GM18507 (cell line): ENCODE results near the gene DIS3L2.
"Not testable (repeated sequence)": the region's sequence is repeated elsewhere in the genome, so short reads cannot be mapped to it uniquely, and the experiment has no call there.

ENCODE experiments used
- DNase-seq: peaks from one replicate; pipeline ENCODE4 v3.0.0; 2011; ENCODE audit warnings: low read depth; ENCODE audit not compliant: insufficient read length; ENCODE audit errors: extremely low spot score
- FAIRE-seq: peaks from 2 replicates; lab custom pipeline; 2011; peaks lifted over from hg19 to GRCh38; lab: Jason Lieb, UNC

DIS3L2 gene

GRCh38 chr2:232342635-232343565 lies 381.4 kb downstream of the DIS3L2 start:
- DNase-seq: no peak

GRCh38 chr2:232343821-232344220 lies 382.3 kb downstream of the DIS3L2 start:
- DNase-seq (no peak), FAIRE-seq (no peak)

More at GRCh38 chr2:232342635-232343565, 381.4 kb downstream of the DIS3L2 start:
- no peak for FAIRE-seq

- no peak for FAIRE-seq
These were observed 383.7 kb downstream of the DIS3L2 start for GRCh38 chr2:232345251-232345650.

GRCh38 chr2:232347369-232347768 lies 385.9 kb downstream of the DIS3L2 start:
- FAIRE-seq: no peak

More at GRCh38 chr2:232345251-232345650, 383.7 kb downstream of the DIS3L2 start:
- no peak for DNase-seq

GRCh38 chr2:232348936-232349335 lies 387.4 kb downstream of the DIS3L2 start:
- no peak for FAIRE-seq
- no peak for DNase-seq

More at GRCh38 chr2:232347369-232347768, 385.9 kb downstream of the DIS3L2 start:
- no peak for DNase-seq

GRCh38 chr2:232349546-232349945 lies 388.0 kb downstream of the DIS3L2 start:
- FAIRE-seq (no peak), DNase-seq (no peak)

- FAIRE-seq (no peak), DNase-seq (no peak)
These were observed 388.6 kb downstream of the DIS3L2 start for GRCh38 chr2:232349946-232350635.

- DNase-seq (no peak), FAIRE-seq (no peak)
These were observed 389.5 kb downstream of the DIS3L2 start for GRCh38 chr2:232350804-232351685.

- FAIRE-seq (no peak), DNase-seq (no peak)
These were observed 390.4 kb downstream of the DIS3L2 start for GRCh38 chr2:232351686-232352510.

GRCh38 chr2:232352511-232353091 lies 391.1 kb downstream of the DIS3L2 start:
- FAIRE-seq (no peak), DNase-seq (no peak)

GRCh38 chr2:232353096-232353495 lies 391.6 kb downstream of the DIS3L2 start:
- FAIRE-seq (no peak), DNase-seq (no peak)

- FAIRE-seq: no peak
- DNase-seq: no peak
These were observed 392.1 kb downstream of the DIS3L2 start for GRCh38 chr2:232353660-232354059.

GRCh38 chr2:232354069-232354468 lies 392.6 kb downstream of the DIS3L2 start:
- FAIRE-seq (no peak), DNase-seq (no peak)

- FAIRE-seq: no peak
- DNase-seq: no peak
These were observed 400.1 kb downstream of the DIS3L2 start for GRCh38 chr2:232361646-232362045.

GRCh38 chr2:232362174-232362900 lies 400.8 kb downstream of the DIS3L2 start:
- FAIRE-seq (no peak), DNase-seq (no peak)

GRCh38 chr2:232363064-232363783 lies 401.7 kb downstream of the DIS3L2 start:
- not testable (repeated sequence) for FAIRE-seq, DNase-seq
